Measurements from ENCODE around the gene SLC25A27. TPM values are rescaled to one million over a fixed set of nuclear protein-coding genes. Genes with fewer than 3 reads are reported as not detected.

The SLC25A27 gene
- total and polyA plus RNA-seq, 2 experiments from 2014 or later, result 8.5 to 16.2 TPM

- Mint-ChIP-seq H3K36me3 (ENCODE audit: low read depth) (no peaks in the 10 kb centered on the region), H3K27me3 (ENCODE audit: insufficient read depth, low read depth, poor library complexity) (peaks cover 6% of the 10 kb centered on the region), H3K27ac (no peak within 1 kb of the TSS), H3K9me3 (no peaks in the 10 kb centered on the region), H3K4me1 (no peaks in the 10 kb centered on the region), H3K4me3 (no peak within 1 kb of the TSS)
- Histone ChIP-seq H3K27me3 (ENCODE audit: insufficient read depth) (no peaks in the 10 kb centered on the region), H2AFZ (peak within 1 kb of the TSS; percentile 58; the same call in 1 of the 2 replicates), H3K79me2 (replicated peaks; ENCODE audit: insufficient read depth) (no peaks in the 10 kb centered on the region), H3K4me3 (no peak within 1 kb of the TSS), H4K20me1 (replicated peaks; ENCODE audit: insufficient read depth) (no peaks in the 10 kb centered on the region), H3K27ac (ENCODE audit: low read depth) (no peak within 1 kb of the TSS), H3K4me1 (ENCODE audit: insufficient read depth) (no peaks in the 10 kb centered on the region), H3F3A (replicated peaks; ENCODE audit: low read depth) (no peaks in the 10 kb centered on the region), H3K4me2 (no peak within 1 kb of the TSS), H3K36me3 (ENCODE audit: insufficient read depth) (no peaks in the 10 kb centered on the region), H3K9me2 (ENCODE audit: insufficient read depth) (no peaks in the 10 kb centered on the region)
- DNase-seq (ENCODE audit: low spot score), result peak; percentile 4
- TF ChIP-seq ZNF462 (CRISPR knock-in tag; IDR thresholded peaks at IDR 0.05), result no peak
- TF ChIP-seq STAT1 (IDR thresholded peaks at IDR 0.05; ENCODE audit: unreplicated experiment), result no peak
- no peak for TF ChIP-seq EZH2 (IDR thresholded peaks at IDR 0.05; ENCODE audit: low read depth, unreplicated experiment)
- peak; percentile 47; the same call in 2 of the 3 replicates for ATAC-seq
These were observed 34.9 kb downstream of the SLC25A27 start, which contains the start of gene TDRD6 for GRCh38 chr6:46687619-46688097. TDRD6 (plus strand) TSS chr6:46687885; CDS start chr6:46688129, 244 bp downstream.

- Mint-ChIP-seq H3K27me3 (ENCODE audit: insufficient read depth, low read depth, poor library complexity) (peaks cover 6% of the 10 kb centered on the region), H3K9me3 (no peaks in the 10 kb centered on the region), H3K4me1 (no peaks in the 10 kb centered on the region), H3K27ac (no peak overlapping the region), H3K36me3 (ENCODE audit: low read depth) (no peaks in the 10 kb centered on the region), H3K4me3 (no peak overlapping the region)
- H3K4me3 ChIP-seq, result no peak overlapping the region
- ATAC-seq (peak; percentile 70), DNase-seq (ENCODE audit: low spot score) (peak; percentile 18)
- no peaks in the 10 kb centered on the region for H3F3A ChIP-seq (replicated peaks; ENCODE audit: low read depth)
- no peaks in the 10 kb centered on the region for H3K79me2 ChIP-seq (replicated peaks; ENCODE audit: insufficient read depth)
- H2AFZ ChIP-seq, result peak overlapping the region; percentile 58; the same call in 1 of the 2 replicates
- no peaks in the 10 kb centered on the region for H3K4me1 ChIP-seq (ENCODE audit: insufficient read depth)
- no peaks in the 10 kb centered on the region for H3K9me2 ChIP-seq (ENCODE audit: insufficient read depth)
- H3K27ac ChIP-seq (ENCODE audit: low read depth), result no peak overlapping the region
- H4K20me1 ChIP-seq (replicated peaks; ENCODE audit: insufficient read depth), result no peaks in the 10 kb centered on the region
- no peak overlapping the region for H3K4me2 ChIP-seq
- H3K36me3 ChIP-seq (ENCODE audit: insufficient read depth), result no peaks in the 10 kb centered on the region
- H3K27me3 ChIP-seq (ENCODE audit: insufficient read depth), result no peaks in the 10 kb centered on the region
- no peak for TF ChIP-seq ZNF114 (CRISPR knock-in tag; IDR thresholded peaks at IDR 0.05)
- TF ChIP-seq ETS1 (IDR thresholded peaks at IDR 0.05), result no peak
- TF ChIP-seq NANOG (IDR thresholded peaks at IDR 0.05; ENCODE audit: borderline replicate concordance), result no peak
- TF ChIP-seq EZH2phosphoT487 (IDR thresholded peaks at IDR 0.05; ENCODE audit: unreplicated experiment), result no peak
- no peak for TF ChIP-seq ZNF331 (CRISPR knock-in tag; IDR thresholded peaks at IDR 0.05; ENCODE audit: low read depth)
- no peak for TF ChIP-seq POLR2AphosphoS5 (IDR thresholded peaks at IDR 0.05; ENCODE audit: low read depth)
These were observed 35.6 kb downstream of the SLC25A27 start for GRCh38 chr6:46688117-46688965.

Measured in GM23338 (cell line).